Measurements from ENCODE around the gene HDHD2.

The HDHD2 gene

DNA sequence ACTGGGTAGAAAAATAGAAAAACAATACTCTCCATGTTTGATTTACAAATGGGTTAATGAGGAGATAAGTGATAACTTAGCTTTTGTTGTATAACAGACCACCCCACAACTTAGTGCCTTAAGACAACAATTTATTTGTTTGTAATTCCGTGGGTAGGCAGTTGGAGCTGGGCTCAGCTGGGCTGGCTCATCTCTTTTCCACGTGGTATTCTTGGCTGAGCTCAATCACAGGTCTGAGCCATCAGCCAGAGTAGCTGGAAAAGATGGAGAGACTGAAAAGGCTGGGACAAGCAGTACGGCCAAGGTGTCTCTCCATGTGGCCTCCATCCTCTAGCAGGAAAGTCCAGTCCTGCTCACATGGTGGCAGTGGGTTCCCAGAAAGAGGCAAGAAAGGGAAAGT, 82.7 kb downstream of the HDHD2 start:
- DNase-seq = no peak

DNA sequence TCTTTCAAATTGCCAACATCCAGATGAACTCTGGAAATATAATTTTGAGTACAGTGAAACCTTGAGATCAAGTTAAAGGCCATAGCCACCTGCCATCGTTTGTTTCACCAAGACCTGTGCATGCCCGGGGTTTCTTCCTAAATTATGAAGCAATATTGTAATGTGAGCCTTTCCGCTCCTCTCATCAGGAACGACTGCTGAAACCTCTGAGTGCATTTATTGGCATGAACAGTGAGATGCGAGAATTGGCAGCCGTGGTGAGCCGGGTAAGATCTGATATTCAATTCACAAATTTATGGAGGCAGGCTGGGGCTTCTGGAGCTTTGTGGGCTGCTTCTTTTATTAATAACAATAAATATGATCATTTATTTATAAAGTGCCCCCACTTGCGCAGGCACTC, 87.2 kb downstream of the HDHD2 start:
- DNase-seq = no peak

DNA sequence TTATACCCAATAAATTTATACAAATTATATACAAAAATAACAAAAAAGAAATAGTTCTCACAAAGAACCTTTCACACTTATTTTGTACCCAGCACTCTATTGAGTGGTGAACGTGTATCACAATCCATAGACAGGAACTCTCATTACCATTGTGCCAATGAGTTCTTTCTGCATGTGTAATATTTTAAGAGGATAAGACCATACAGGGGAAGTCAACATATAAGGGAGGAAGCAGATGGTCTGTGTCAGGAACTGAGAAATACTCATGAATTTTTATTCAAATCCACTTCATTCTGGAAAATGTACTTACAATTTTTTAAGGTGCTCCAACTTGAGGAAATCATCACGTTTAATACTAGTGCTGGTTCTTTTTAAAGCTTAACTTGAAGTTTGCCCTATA, 87.8 kb downstream of the HDHD2 start:
- DNase-seq = no peak

Measured in anterior cingulate cortex (tissue), 58 donors.